MM.1S (cell line): ENCODE data around the gene CPSF4.

ENCODE experiments used
- DNase-seq: peaks from one replicate; pipeline ENCODE4 v3.0.0-alpha.2; 2015
- H2AFZ ChIP-seq: fragments of 300-600 bp; sonication (generic); 2 replicates; pipeline ENCODE4 v1.6.0; 2016; ENCODE audit warnings: antibody characterized with exemption, low read length
- H3F3A ChIP-seq: fragments of 300-600 bp; sonication (generic); 2 replicates; pipeline ENCODE4 v1.6.1; 2016; ENCODE audit warnings: mild to moderate bottlenecking, antibody characterized with exemption, low read length, moderate library complexity, mixed read lengths; ENCODE audit not compliant: insufficient read depth
- H3K27ac ChIP-seq: fragments of 300-600 bp; sonication (generic); 2 replicates; pipeline ENCODE4 v1.5.1; 2016; ENCODE audit warnings: mild to moderate bottlenecking, low read length
- H3K27me3 ChIP-seq: fragments of 300-600 bp; sonication (generic); replicated peaks from 2 replicates; pipeline ENCODE4 v1.6.0; 2016; ENCODE audit warnings: low read length; ENCODE audit not compliant: insufficient read depth
- H3K36me3 ChIP-seq: fragments of 300-600 bp; sonication (generic); replicated peaks from 2 replicates; pipeline ENCODE4 v1.6.1; 2016; ENCODE audit warnings: mild to moderate bottlenecking, low read length, mixed read lengths; ENCODE audit not compliant: insufficient read depth
- H3K4me1 ChIP-seq: fragments of 300-600 bp; sonication (generic); 2 replicates; pipeline ENCODE4 v1.6.1; 2016; ENCODE audit warnings: low read length, mixed read lengths
- H3K4me2 ChIP-seq: fragments of 300-600 bp; sonication (generic); 2 replicates; pipeline ENCODE4 v1.6.0; 2016; ENCODE audit warnings: low read depth, low read length
- H3K4me3 ChIP-seq: fragments of 300-600 bp; sonication (generic); 2 replicates; pipeline ENCODE4 v1.5.1; 2016; ENCODE audit warnings: low read length, mixed read lengths
- H3K79me2 ChIP-seq: fragments of 300-600 bp; sonication (generic); 2 replicates; pipeline ENCODE4 v1.6.1; 2016; ENCODE audit warnings: mixed run types, low read length, mixed read lengths
- H3K9ac ChIP-seq: fragments of 300-600 bp; sonication (generic); 2 replicates; pipeline ENCODE4 v1.6.1; 2016; ENCODE audit warnings: low read length, mixed read lengths
- H3K9me2 ChIP-seq: fragments of 300-600 bp; sonication (generic); replicated peaks from 2 replicates; pipeline ENCODE4 v1.6.1; 2016; ENCODE audit warnings: mild to moderate bottlenecking, low read length, mixed read lengths; ENCODE audit not compliant: insufficient read depth
- H3K9me3 ChIP-seq: fragments of 300-600 bp; sonication (generic); replicated peaks from 2 replicates; pipeline ENCODE4 v1.6.1; 2016; ENCODE audit warnings: mild to moderate bottlenecking, low read length, mixed read lengths; ENCODE audit not compliant: insufficient read depth
- H4K20me1 ChIP-seq: fragments of 300-600 bp; sonication (generic); 2 replicates; pipeline ENCODE4 v1.6.1; 2016; ENCODE audit warnings: mild to moderate bottlenecking, low read length, moderate library complexity, mixed read lengths; ENCODE audit not compliant: insufficient read depth
- CTCF ChIP-seq: fragments of 300-600 bp; sonication (generic); IDR thresholded peaks from 2 replicates; pipeline ENCODE4 v1.5.1; 2016; ENCODE audit warnings: antibody characterized with exemption, low read length, mixed read lengths
- EZH2 ChIP-seq: fragments of 300-600 bp; sonication (generic); optimal IDR thresholded peaks from 2 replicates; pipeline ENCODE3; 2017; ENCODE audit warnings: low read depth, mild to moderate bottlenecking, antibody characterized with exemption, low read length, mixed read lengths
- EZH2phosphoT487 ChIP-seq: fragments of 300-600 bp; sonication (generic); IDR thresholded peaks from 2 replicates; pipeline ENCODE4 v1.6.1; 2018; ENCODE audit warnings: antibody characterized with exemption, low read length

Gene CPSF4

GRCh38 chr7:99485094-99485493 lies 46.4 kb downstream of the CPSF4 start:
- H3K4me2 ChIP-seq, result no peak overlapping the region
- H4K20me1 ChIP-seq, result no peaks in the 10 kb centered on the region
- H3K36me3 ChIP-seq, result no peaks in the 10 kb centered on the region; the same call in 1 of the 2 replicates
- H3K27ac ChIP-seq, result no peak overlapping the region
- no peaks in the 10 kb centered on the region for H3F3A ChIP-seq
- H3K9me3 ChIP-seq, result no peaks in the 10 kb centered on the region
- H2AFZ ChIP-seq, result no peak overlapping the region
- no peaks in the 10 kb centered on the region for H3K79me2 ChIP-seq
- no peaks in the 10 kb centered on the region for H3K4me1 ChIP-seq
- no peaks in the 10 kb centered on the region for H3K9me2 ChIP-seq
- H3K4me3 ChIP-seq, result no peak overlapping the region
- no peak for DNase-seq
- H3K9ac ChIP-seq, result no peak overlapping the region
- H3K27me3 ChIP-seq, result no peaks in the 10 kb centered on the region
- TF ChIP-seq EZH2 (no peak), EZH2phosphoT487 (no peak), CTCF (no peak)

- H3K27me3 ChIP-seq, result no peaks in the 10 kb centered on the region
- no peak overlapping the region for H2AFZ ChIP-seq
- H3K9ac ChIP-seq, result no peak overlapping the region
- no peaks in the 10 kb centered on the region for H4K20me1 ChIP-seq
- no peak overlapping the region for H3K4me3 ChIP-seq
- no peak overlapping the region for H3K27ac ChIP-seq
- peaks cover 15% of the 10 kb centered on the region for H3K36me3 ChIP-seq
- H3K4me1 ChIP-seq, result no peaks in the 10 kb centered on the region
- TF ChIP-seq CTCF (no peak), EZH2phosphoT487 (no peak), EZH2 (no peak)
- no peaks in the 10 kb centered on the region for H3K9me3 ChIP-seq
- DNase-seq, result no peak
- H3F3A ChIP-seq, result no peaks in the 10 kb centered on the region; the same call in 1 of the 2 replicates
- H3K4me2 ChIP-seq, result no peak overlapping the region
- H3K79me2 ChIP-seq, result peaks cover 19% of the 10 kb centered on the region
- no peaks in the 10 kb centered on the region for H3K9me2 ChIP-seq
Measured at GRCh38 chr7:99489235-99489634, 50.5 kb downstream of the CPSF4 start.

DNA sequence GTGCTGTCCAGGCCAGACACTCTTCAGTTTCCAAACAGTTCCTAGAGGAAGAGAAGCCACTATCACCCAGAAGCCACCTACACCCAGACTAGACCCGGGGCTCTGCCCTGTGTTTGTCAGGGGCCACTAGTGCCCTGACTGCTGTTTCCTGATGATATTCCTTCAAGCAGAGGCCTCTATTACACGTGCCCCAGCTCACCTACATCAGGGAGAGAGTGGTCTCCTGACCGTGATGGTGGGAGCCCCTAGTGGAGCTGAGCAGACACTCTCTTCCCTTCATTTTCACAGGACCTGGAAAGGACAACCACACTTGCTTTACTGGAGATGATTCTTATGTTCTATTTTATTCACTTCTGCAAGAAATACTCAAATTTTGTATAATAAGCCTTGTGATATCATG lies 52.1 kb downstream of the CPSF4 start:
- H4K20me1 ChIP-seq, result no peaks in the 10 kb centered on the region
- peaks cover 35% of the 10 kb centered on the region for H3K79me2 ChIP-seq
- H3K27ac ChIP-seq, result no peak overlapping the region
- no peaks in the 10 kb centered on the region for H3K9me2 ChIP-seq
- peaks cover 20% of the 10 kb centered on the region for H3K36me3 ChIP-seq
- H3K9me3 ChIP-seq, result no peaks in the 10 kb centered on the region; the same call in 1 of the 2 replicates
- no peak overlapping the region for H2AFZ ChIP-seq
- no peak overlapping the region for H3K9ac ChIP-seq
- no peaks in the 10 kb centered on the region for H3K4me1 ChIP-seq
- H3K4me2 ChIP-seq, result no peak overlapping the region
- no peak for DNase-seq
- H3K4me3 ChIP-seq, result no peak overlapping the region
- no peaks in the 10 kb centered on the region for H3K27me3 ChIP-seq
- TF ChIP-seq CTCF (no peak), EZH2phosphoT487 (no peak), EZH2 (no peak)
- H3F3A ChIP-seq, result no peaks in the 10 kb centered on the region; the same call in 1 of the 2 replicates
